GM18505 (cell line): ENCODE measurements around the gene CCDC167.

Experiments used
- ATAC-seq: cut with Tn5 transposase; IDR thresholded peaks from one replicate; pipeline ENCODE4 v1.9.1; 2021; ENCODE audit not compliant: unreplicated experiment
- POLR2A ChIP-seq: IDR thresholded peaks from 4 replicates; pipeline ENCODE4 v1.6.1; 2011; ENCODE audit warnings: borderline replicate concordance; ENCODE audit not compliant: insufficient read depth, insufficient read length; ENCODE audit errors: extremely low read depth

CCDC167 gene

DNA sequence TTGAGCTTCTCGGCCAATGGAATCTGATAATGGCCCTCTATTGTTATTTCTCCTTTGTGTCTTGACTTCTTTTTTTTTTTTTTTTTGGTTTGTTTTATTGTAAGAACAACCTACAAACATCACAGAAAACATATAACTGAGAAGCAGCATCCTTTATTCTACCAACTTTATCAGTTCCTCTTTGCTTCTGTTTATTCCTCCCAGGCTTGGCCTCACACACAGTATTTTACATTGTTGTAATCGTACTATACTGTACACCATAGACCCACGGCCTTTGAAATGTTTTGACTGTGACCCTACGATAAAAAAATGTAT is 558 bp upstream of the CCDC167 start:
- no peak for TF ChIP-seq POLR2A
- ATAC-seq, result no peak

DNA sequence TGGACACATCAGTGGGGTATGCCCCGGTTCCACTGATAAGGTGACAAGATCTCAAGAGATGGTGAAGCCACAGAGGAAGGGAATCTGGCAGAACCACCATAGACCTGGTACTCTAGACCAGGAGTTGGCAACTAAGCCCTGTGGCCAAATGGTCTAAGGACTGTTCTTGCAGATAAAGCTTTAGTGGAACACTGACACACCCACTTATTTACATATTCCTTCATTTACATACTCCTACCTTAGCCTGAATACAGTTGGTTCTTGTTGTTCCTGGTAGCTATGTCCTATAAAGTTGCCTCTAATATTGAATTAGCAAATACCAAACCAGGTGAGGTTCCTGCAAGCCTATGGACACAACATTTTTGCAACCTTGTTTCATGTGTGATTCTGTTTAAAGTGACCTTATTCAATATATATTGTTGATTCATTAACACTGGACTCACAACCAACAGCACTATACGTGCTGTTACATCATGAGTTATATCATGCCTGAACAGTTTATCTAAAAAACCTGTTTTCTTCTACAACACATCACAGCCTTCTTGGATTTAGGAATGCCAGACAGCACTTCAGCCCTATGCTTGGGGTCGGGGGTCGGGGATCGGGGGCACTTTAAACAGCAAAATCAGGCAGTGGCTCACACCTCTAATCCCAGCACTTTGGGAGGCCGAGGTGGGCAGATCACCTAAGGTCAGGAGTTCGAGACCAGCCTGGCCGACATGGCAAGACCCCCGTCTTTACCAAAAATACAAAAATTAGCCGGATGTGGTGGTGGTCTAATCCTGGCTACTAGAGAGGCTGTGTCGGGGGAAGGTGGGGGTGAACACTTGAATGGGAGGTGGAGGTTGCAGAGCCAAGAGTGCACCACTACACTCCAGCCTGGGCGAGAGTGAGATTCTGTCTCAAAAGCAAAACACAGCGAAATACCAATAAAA is 2.5 kb downstream of the CCDC167 start:
- no peak for ATAC-seq
- TF ChIP-seq POLR2A, result no peak

DNA sequence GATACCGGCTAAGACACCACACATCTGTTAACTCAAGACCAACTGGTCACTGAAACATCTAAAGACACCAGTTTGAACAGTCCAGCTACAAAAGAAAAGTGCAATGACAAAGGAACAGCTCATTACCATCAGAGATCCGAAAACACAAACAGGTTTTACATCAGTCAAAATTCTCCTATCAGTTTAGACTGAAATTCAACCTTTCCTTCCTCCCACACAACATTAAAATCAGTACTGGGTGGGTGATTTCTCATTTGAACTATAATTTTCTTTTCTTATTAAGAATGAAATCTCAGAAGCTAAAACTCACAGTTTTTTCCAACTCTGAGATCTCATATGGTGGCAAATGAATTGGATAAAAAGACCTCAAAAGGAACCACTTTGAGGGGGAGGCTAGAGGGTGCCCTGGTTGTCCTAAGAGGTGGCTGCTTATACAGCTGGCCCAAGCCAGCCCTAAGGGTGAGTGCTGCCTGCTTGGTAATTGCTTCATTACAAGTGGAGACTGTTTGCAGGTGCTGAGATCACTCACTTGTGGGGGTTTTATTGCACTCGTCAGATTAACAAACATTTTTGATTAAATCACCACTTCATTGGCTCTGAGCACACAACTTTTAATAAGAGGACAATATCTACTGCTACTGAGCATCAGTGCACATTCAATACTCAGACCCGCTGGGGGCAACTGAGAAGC is 4.3 kb downstream of the CCDC167 start:
- no peak for ATAC-seq

DNA sequence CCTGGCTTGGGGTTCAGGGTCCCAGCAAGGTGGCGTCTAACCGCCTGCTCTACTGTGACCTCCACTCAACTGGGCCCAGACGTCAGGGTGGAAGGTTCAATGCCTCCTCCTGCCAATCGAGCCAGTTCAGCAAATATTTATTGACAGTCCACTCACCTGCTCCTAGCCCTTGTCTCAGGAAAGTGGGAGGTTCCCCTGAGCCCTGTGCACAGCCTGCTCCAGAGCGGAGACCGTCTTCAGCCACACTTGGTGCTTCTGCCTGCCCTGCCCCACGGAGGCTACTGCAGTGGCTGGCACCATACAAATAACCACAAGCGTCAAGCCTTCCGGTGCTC is 6.1 kb downstream of the CCDC167 start:
- no peak for ATAC-seq
- no peak for TF ChIP-seq POLR2A

More for the DNA sequence above, 4.3 kb downstream of the CCDC167 start:
- TF ChIP-seq POLR2A, result no peak

DNA sequence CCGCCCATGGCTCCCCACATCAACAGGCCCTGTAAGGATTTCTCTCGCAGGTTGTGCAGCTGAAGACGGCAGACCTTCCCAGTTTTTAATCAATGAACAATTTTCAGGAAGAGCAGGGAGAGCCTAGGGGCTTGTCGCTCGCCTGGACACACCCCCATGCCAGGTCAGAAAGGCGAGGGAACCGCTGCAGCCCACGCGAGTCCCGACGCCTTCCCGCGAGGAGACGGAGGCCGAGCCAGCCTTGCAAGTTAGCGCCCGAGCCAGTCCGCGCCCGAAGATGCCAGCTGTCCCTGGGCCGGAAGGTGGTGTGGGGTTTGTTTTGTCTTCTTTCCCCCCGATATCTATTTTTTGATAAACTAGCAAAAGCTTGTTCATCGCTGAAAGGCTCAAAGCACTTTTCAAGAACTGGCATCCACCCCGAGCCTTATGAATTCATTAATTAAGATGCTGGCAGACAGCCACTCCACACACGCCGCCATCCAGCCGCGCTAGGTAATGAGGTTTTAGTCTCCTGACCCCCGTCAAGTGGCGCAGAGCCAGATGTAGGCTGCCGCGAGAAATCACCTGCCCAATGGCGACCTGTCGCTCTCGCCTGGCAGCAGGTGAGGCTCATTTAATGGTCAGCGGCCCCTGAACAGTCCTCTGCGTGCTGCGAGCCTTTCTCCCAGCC is 6.6 kb downstream of the CCDC167 start:
- no peak for ATAC-seq
- TF ChIP-seq POLR2A, result no peak

DNA sequence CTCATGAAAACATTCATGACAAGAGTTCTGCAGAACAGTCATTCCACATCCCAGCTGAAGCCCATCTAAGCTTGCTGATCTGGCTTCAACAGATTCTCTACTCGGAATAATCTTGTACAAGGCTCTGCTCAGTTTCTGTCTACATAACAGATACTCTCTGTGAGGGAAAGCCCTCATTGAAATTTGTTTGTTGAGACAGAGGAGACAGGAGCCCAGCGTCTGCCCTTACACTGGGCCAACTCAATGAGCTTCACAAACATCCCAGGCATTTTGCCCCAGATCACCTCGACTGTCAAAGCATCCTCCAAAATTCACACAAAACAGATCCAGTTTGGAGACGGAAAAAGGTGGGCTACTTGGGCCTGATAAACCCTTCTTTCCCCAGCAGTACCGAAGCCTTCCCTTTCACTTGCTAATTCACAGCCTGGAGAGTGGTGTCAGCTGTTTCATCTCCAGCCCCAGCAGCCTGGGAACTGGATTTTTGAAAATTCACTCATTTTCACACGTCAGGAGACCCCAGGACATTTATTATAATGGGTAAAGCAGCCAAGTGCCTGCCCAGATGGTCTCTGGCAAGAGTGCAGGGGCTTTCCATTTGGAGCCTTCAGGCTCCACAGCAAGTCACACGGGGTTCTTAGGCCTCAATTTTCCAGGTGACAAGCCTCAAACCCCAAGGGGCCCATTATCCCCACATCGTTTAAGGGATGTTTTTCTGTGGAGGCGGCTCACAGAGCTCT is 7.3 kb downstream of the CCDC167 start:
- no peak for TF ChIP-seq POLR2A
- no peak for ATAC-seq

DNA sequence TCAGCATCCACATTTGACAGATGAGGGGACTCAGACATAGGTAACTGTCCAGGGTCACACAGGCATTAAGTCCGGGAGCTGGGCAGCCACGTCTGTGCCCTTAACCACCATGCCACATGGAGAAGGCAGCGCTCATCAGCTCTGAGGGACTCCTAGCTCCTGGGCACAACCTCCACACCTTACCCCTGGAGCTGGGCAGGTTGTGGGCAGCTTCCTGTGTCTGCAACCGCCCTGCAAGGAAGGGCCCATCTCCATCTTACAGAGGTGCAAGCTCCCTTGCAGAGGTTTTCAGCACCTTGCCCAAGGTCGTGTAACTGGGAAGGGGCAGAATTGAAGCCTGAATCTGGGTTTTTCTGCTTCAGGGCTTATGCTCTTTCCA is 7.9 kb downstream of the CCDC167 start:
- TF ChIP-seq POLR2A, result no peak

DNA sequence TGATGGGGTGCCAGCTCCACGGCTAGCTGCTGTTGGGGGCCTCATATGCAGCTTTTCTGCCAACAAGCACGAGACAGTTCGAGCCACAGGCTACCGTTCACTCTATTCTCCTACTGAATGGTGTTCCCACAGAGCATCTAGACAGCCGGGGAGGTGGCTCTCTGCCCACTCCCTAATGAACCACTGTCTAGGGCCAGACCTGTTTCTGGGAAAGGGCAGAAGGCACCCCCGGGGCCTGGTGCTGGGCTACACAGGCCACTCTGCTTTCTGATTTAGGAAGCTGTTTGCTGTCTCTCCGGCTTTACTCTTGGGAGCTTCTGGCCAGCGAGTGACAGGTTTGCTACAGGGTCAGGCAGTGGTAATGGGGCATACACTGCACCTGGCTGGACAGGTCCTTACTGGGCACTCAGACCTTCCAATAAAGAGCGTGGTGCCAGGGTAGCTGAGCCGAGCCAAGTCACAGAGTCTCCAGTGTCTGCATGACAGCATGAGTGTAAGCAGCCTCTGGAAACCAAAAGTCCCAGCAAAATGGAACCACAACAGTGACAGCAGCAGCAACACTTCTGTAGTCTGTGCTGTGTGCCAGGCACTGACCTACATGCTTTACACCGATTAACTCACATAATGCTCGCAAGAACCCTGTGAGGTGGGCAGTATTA is 8.4 kb downstream of the CCDC167 start:
- no peak for ATAC-seq
- no peak for TF ChIP-seq POLR2A

More for the DNA sequence above, 7.9 kb downstream of the CCDC167 start:
- no peak for ATAC-seq

DNA sequence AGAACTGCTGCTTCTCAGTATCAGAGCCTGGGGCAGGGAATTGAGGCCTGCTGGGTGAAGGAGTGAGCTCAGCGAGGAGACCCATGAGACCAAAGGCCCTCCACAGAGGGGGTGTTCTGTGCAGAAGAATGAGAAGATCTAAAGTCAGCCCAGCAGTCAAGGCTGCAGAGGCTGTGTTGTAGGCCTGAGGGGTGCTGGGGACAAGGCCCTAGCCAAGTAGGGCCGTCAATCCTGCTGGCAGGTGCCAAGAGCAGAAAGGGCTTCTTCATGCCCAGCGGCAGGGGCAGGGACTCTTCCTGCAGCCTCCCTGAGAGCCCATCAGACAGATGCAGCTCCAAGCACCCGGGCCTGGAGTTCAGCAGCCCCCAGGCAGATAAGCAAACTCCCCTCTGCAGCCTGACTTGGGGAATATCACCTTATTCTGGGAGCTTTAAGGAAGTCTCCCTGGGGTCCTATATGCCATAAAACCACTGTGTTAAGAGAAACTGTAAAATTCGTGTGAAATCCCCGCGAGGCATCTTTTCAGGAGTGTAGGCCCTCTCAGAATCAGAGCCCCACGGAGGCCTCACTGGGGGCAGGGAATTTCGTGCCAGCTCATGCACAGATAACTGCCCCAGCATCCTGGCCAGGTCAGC is 9.0 kb downstream of the CCDC167 start:
- TF ChIP-seq POLR2A, result no peak
- ATAC-seq, result no peak

DNA sequence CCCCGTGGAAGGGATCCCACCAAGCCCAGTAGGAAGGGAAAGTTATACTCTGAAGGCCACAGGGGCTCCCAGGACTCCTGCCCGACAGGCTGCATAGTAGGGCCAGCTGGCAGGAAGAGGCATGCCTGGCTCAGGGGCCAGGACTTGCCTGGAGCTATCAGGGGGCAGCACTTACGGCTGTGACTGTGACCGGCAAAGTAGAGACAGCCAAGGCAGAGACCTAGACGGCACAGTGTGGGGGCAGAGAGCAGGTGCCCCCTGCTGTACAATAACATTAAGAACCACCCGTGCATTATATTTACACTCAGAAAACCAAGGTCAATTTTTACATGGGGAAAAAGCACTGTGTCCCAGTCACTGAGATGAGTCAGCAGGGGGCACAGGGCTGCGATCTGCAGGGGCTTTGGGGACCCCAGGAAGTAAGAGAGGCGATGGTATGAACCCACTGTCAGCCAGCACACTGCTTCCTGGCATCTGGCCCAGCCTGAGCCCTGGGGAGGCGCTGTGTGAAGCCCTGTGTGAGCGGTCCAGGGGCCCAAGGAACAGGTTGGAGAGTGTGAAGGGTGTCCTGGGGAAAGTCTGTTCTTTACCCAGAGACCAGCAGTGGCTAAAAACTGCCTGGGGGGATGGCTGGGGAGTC is 9.9 kb downstream of the CCDC167 start:
- no peak for ATAC-seq
- TF ChIP-seq POLR2A, result no peak

DNA sequence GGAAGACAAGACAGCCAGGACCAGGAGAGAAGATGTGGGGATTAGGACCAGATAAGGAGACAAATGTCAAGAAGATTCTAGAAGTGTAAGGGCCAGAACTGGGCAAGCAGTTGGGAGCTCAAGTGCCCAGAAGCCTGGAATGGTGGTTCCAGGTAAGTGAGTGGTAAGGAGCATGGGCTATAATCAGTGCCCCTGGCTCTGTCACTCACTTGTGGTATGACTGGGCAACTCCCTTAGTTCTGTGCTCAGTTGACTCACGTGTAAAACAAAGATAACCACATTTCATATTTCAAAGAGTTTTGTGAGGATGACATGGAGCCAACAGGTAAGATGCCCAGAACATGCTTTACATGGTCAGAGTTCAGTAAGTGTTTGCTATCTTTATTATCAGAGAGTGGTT is 11.2 kb downstream of the CCDC167 start:
- ATAC-seq, result no peak
- TF ChIP-seq POLR2A, result no peak
